ENCODE measurements around the gene RPLP1. TPM values are rescaled to one million over a fixed set of nuclear protein-coding genes. Genes with fewer than 3 reads are reported as not detected.
A peak's percentile ranks its signal among the peaks of the same experiment; 100 is the strongest.

The RPLP1 gene
- total and polyA plus RNA-seq, 2 of the 8 experiments (the other 6 are each of a cell fraction or from before 2014, with no cell fraction given) = 2,089 to 4,387 TPM

DNA sequence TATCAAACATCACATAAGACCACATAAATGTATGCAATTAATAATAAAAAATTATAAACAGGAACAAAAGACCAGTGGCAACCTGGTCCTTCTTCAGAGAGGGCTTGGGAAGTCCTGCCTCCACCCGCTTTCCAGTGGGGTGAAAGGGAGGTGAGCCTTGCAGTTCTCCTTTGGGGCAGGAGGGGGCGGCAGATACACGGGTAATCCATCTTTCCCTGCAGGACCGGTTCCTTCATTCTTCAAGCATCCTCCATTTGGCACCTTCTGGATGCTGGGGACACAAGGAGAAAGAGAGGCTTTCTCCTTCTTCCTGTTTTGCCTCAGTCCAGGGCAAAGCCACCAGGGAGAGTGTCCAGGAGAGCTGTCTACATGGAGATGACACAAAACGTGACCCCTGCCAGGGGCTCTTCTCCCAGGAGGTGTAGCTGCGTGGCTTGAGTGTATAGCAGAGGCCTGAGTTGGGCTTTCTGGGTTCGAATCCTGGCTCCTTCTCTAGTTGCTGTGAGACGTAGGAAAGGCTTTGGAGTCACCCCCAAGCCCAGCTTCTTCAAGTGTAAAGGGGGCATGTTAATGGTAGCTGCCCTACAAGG lies 23.2 kb downstream of the RPLP1 start:
- no peak overlapping the region for H4K8ac ChIP-seq (ENCODE audit: extremely low read depth, insufficient read depth, low read length)
- no peak overlapping the region for H3K4me3 ChIP-seq (ENCODE audit: extremely low read depth in 1 of 4, insufficient read depth in 2 of 4, low read depth in 3 of 4, low read length in 4 of 4)
- H2BK12ac ChIP-seq (ENCODE audit: low read depth, low read length) = no peak overlapping the region
- H3K27me3 ChIP-seq (replicated peaks in 1 of 4; ENCODE audit: control insufficient read depth in 3 of 4, extremely low read depth in 1 of 4, insufficient read depth in 3 of 4, low read length in 3 of 4) = no peaks in the 10 kb centered on the region
- H2AFZ ChIP-seq (ENCODE audit: low read length) = no peak overlapping the region
- H4K91ac ChIP-seq (replicated peaks; ENCODE audit: insufficient read length, low read length) = no peak overlapping the region
- H2AK5ac ChIP-seq (ENCODE audit: low read depth, low read length) = no peak overlapping the region
- H2BK15ac ChIP-seq (ENCODE audit: low read length) = no peak overlapping the region
- no peaks in the 10 kb centered on the region for H4K20me1 ChIP-seq (replicated peaks in 1 of 2; ENCODE audit: control insufficient read depth in 1 of 2, insufficient read depth in 2 of 2, low read length in 2 of 2)
- H2BK120ac ChIP-seq (replicated peaks; ENCODE audit: low read depth, low read length) = no peak overlapping the region
- ChIA-PET CTCF (ENCODE audit: partially characterized antibody) (interaction anchor here (0.7 to 7.0 kb wide), 28 partner anchors 9 to 1016 kb away, joined by 3 to 70 read pairs (median 4); no protein-coding TSS in a partner anchor), POLR2A (ENCODE audit: partially characterized antibody) (no interaction called here)
- H3K9ac ChIP-seq (replicated peaks in 1 of 4; ENCODE audit: extremely low read depth in 1 of 4, low read depth in 3 of 4, low read length in 3 of 4) = no peak overlapping the region
- no peak overlapping the region for H4K5ac ChIP-seq (ENCODE audit: insufficient read length, low read depth, low read length)
- no peak overlapping the region for H2BK20ac ChIP-seq (ENCODE audit: low read length)
- FAIRE-seq = peak; percentile 58
- no peak overlapping the region for H2BK5ac ChIP-seq (ENCODE audit: low read depth, low read length)
- H3K18ac ChIP-seq (ENCODE audit: extremely low read depth, low read length) = no peak overlapping the region
- no peaks in the 10 kb centered on the region for H3K4me1 ChIP-seq (replicated peaks in 1 of 4; ENCODE audit: control insufficient read depth in 3 of 4, insufficient read depth in 4 of 4, low read length in 3 of 4)
- H3K27ac ChIP-seq (ENCODE audit: low read depth, low read length) = no peak overlapping the region
- H3K23ac ChIP-seq (ENCODE audit: insufficient read length) = no peak overlapping the region
- DNase-seq (ENCODE audit: low read depth in 1 of 2, low spot score in 2 of 2) = peak; percentile 51 to 95
- H3K23me2 ChIP-seq (ENCODE audit: low read depth, low read length) = no peaks in the 10 kb centered on the region
- no peak overlapping the region for H3K14ac ChIP-seq (ENCODE audit: insufficient read length)
- no peak overlapping the region for H3K56ac ChIP-seq (replicated peaks; ENCODE audit: insufficient read length, low read depth, low read length)
- no peaks in the 10 kb centered on the region for H3K79me1 ChIP-seq (ENCODE audit: low read depth, low read length)
- peaks cover 0 to 7% of the 10 kb centered on the region in 2 experiments; a peak in 2 of 4 replicates for H3K9me3 ChIP-seq (ENCODE audit: insufficient read depth in 2 of 2, low read depth in 1 of 2, low read length in 1 of 2)
- 40% methylated on average over 8 of the region's 8 CpGs; no CpG with 5 or more reads in 1 of the 2 experiments for WGBS, 2 experiments (ENCODE audit: extremely low coverage in 1 of 2, insufficient coverage in 1 of 2, insufficient read length in 1 of 2, insufficient replicate concordance in 2 of 2, low coverage in 1 of 2, low lambda C conversion rate in 2 of 2, missing lambda C conversion rate in 1 of 2)
- H3K4ac ChIP-seq (replicated peaks; ENCODE audit: insufficient read length, low read depth, low read length) = no peak overlapping the region
- H3K4me2 ChIP-seq (ENCODE audit: insufficient read depth in 1 of 2, low read depth in 2 of 2, low read length in 2 of 2) = no peak overlapping the region
- no peaks in the 10 kb centered on the region for H3K36me3 ChIP-seq (ENCODE audit: control insufficient read depth in 2 of 4, insufficient read depth in 4 of 4, low read length in 3 of 4)
- H3K79me2 ChIP-seq (ENCODE audit: control insufficient read depth in 1 of 2, insufficient read depth in 2 of 2, low read length in 2 of 2) = no peaks in the 10 kb centered on the region
- TF ChIP-seq HDAC6 (IDR thresholded peaks at IDR 0.05; ENCODE audit: low read depth, low read length) = no peak
- no peak for TF ChIP-seq RFX5 (IDR thresholded peaks at IDR 0.05; ENCODE audit: borderline replicate concordance, low read depth, low read length)
- no peak for TF ChIP-seq ZNF274 (IDR thresholded peaks at IDR 0.05; ENCODE audit: borderline replicate concordance, extremely low read depth, low read length)
- TF ChIP-seq BRCA1 (IDR thresholded peaks at IDR 0.05; ENCODE audit: low read depth, low read length) = no peak
- TF ChIP-seq SAP30 (IDR thresholded peaks at IDR 0.05; ENCODE audit: insufficient read depth, insufficient replicate concordance, low read length) = no peak
- TF ChIP-seq, protein P1, sequence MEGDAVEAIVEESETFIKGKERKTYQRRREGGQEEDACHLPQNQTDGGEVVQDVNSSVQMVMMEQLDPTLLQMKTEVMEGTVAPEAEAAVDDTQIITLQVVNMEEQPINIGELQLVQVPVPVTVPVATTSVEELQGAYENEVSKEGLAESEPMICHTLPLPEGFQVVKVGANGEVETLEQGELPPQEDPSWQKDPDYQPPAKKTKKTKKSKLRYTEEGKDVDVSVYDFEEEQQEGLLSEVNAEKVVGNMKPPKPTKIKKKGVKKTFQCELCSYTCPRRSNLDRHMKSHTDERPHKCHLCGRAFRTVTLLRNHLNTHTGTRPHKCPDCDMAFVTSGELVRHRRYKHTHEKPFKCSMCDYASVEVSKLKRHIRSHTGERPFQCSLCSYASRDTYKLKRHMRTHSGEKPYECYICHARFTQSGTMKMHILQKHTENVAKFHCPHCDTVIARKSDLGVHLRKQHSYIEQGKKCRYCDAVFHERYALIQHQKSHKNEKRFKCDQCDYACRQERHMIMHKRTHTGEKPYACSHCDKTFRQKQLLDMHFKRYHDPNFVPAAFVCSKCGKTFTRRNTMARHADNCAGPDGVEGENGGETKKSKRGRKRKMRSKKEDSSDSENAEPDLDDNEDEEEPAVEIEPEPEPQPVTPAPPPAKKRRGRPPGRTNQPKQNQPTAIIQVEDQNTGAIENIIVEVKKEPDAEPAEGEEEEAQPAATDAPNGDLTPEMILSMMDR (IDR thresholded peaks at IDR 0.05; ENCODE audit: control extremely low read depth in 1 of 3, insufficient read depth in 1 of 3, low read depth in 1 of 3, low read length in 3 of 3) = peak; percentile 83 to 96 (median 96)
- no peak for TF ChIP-seq RNF2 (IDR thresholded peaks at IDR 0.05; ENCODE audit: borderline replicate concordance, low read depth, low read length, missing control alignments, poor library complexity, severe bottlenecking)
- TF ChIP-seq, protein P2, sequence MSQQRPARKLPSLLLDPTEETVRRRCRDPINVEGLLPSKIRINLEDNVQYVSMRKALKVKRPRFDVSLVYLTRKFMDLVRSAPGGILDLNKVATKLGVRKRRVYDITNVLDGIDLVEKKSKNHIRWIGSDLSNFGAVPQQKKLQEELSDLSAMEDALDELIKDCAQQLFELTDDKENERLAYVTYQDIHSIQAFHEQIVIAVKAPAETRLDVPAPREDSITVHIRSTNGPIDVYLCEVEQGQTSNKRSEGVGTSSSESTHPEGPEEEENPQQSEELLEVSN (IDR thresholded peaks at IDR 0.05) = no peak
- TF ChIP-seq EP300 (IDR thresholded peaks at IDR 0.05; ENCODE audit: borderline replicate concordance in 1 of 2, low read depth in 2 of 2, low read length in 2 of 2) = no peak

Measured in H1 (cell line).